ENCODE measurements around the gene CCDC178.

DNA sequence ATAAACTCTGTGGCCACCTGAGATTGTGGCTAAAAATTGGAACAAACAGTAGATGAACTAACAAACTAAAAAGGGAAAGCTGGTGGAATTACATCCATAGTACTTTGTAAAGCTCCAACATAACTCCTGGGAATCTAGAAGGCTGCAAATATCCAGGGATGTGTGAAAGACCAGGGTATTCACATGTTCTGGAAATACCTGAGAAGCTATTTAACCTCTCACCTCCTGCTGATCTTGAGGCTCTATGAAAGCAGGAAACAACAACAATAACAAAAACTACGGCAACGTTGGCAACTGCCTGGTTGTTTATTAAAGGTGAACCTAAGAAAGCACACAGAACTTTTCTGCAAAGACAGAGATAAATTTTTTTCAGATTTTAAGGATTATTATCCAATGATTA, 171.3 kb downstream of the CCDC178 start:
- TF ChIP-seq, protein P1, sequence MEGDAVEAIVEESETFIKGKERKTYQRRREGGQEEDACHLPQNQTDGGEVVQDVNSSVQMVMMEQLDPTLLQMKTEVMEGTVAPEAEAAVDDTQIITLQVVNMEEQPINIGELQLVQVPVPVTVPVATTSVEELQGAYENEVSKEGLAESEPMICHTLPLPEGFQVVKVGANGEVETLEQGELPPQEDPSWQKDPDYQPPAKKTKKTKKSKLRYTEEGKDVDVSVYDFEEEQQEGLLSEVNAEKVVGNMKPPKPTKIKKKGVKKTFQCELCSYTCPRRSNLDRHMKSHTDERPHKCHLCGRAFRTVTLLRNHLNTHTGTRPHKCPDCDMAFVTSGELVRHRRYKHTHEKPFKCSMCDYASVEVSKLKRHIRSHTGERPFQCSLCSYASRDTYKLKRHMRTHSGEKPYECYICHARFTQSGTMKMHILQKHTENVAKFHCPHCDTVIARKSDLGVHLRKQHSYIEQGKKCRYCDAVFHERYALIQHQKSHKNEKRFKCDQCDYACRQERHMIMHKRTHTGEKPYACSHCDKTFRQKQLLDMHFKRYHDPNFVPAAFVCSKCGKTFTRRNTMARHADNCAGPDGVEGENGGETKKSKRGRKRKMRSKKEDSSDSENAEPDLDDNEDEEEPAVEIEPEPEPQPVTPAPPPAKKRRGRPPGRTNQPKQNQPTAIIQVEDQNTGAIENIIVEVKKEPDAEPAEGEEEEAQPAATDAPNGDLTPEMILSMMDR (IDR thresholded peaks at IDR 0.05 in 8 of 11, conservative IDR thresholded peaks at IDR 0.05 in 3 of 11), result no peak
- no peak for TF ChIP-seq POLR2A (IDR thresholded peaks at IDR 0.05)
